Kidney (tissue), 14 donors: ENCODE results near the gene PAX5. TPM values are rescaled to one million over a fixed set of nuclear protein-coding genes. Genes with fewer than 3 reads are reported as not detected.
A peak's percentile ranks its signal among the peaks of the same experiment; 100 is the strongest.

ENCODE experiments used
- DNase-seq, 5 donors: peaks; one replicate each; pipeline ENCODE4 v3.0.0-alpha.2; 2013 to 2020
- FAIRE-seq: peaks from 2 replicates; lab custom pipeline; 2012; peaks lifted over from hg19 to GRCh38; lab: Jason Lieb, UNC
- H3K27ac ChIP-seq, 2 donors: one replicate each; pipeline ENCODE4 v1.7.0; 2013; ENCODE audit warnings: low read depth in 2 of 2, low read length in 2 of 2, inconsistent platforms in 1 of 2
- H3K27me3 ChIP-seq: one replicate; pipeline ENCODE4 v1.7.1; 2013; ENCODE audit warnings: low read length, inconsistent platforms; ENCODE audit not compliant: control insufficient read depth, insufficient read depth
- H3K36me3 ChIP-seq, 3 donors: one replicate each; pipeline versions ENCODE4 v1.7.0 to v1.7.1; 2013; ENCODE audit warnings: low read length in 3 of 3, control low read depth in 1 of 3, inconsistent platforms in 1 of 3; ENCODE audit not compliant: insufficient read depth in 3 of 3, control insufficient read depth in 2 of 3
- H3K4me1 ChIP-seq, 3 donors: one replicate each; pipeline versions ENCODE4 v1.7.0 to v1.7.1; 2013; ENCODE audit warnings: low read length in 3 of 3, inconsistent platforms in 1 of 3, low read depth in 1 of 3; ENCODE audit not compliant: control insufficient read depth in 2 of 3, insufficient read depth in 2 of 3
- H3K4me3 ChIP-seq, 3 donors: one replicate each; pipeline versions ENCODE4 v1.7.0 to v1.8.1; 2013; ENCODE audit warnings: low read length in 3 of 3, control low read depth in 1 of 3, inconsistent platforms in 1 of 3
- H3K9ac ChIP-seq, 3 donors: one replicate each; pipeline versions ENCODE4 v1.7.0 to v1.7.1; 2013; ENCODE audit warnings: low read length in 3 of 3, control low read depth in 1 of 3, inconsistent platforms in 1 of 3
- H3K9me3 ChIP-seq, 3 donors: one replicate each; pipeline versions ENCODE4 v1.7.0 to v1.7.1; 2013; ENCODE audit warnings: low read length in 3 of 3, control low read depth in 1 of 3, inconsistent platforms in 1 of 3; ENCODE audit not compliant: control insufficient read depth in 2 of 3, insufficient read depth in 1 of 3
- CTCF ChIP-seq: IDR thresholded peaks from 3 replicates; pipeline ENCODE4 v1.5.1; 2012; ENCODE audit warnings: mild to moderate bottlenecking, moderate library complexity, borderline replicate concordance; ENCODE audit not compliant: insufficient read depth; ENCODE audit errors: extremely low read depth
- intact Hi-C: fragments of 100-400 bp; cut with DNase I; formaldehyde crosslinking; loops from one replicate; pipeline ENCODE4 v1.11.1; 2022
- polyA plus RNA-seq: library from polyadenylated mRNA; stranded (reverse); fragments of 350-450 nt; fragmentation: Illumina TruSeq; extraction: RNeasy Lipid Tissue Mini Kit (QIAGEN cat#74804); gene quantifications from one replicate; pipeline ENCODE4 v1.2.3, GENCODE V29; 2014; ENCODE audit warnings: low read depth, low replicate concordance; ENCODE audit not compliant: insufficient read depth
- total RNA-seq: library from RNA; stranded (reverse); fragmentation: NEBNext Ultra II Directional; extraction: Animal tissue kit (Norgen Biotek cat#: 25700); gene quantifications from one replicate; pipeline ENCODE4 v1.2.1, GENCODE V29; 2021
- donor health status: control.
- donor health status: control.
- donor health status: control.
- donor health status: control.
- donor health status: control.
- donor health status: DM: yes; HTN: yes; CAD: no.
- donor health status: Normal renal cell carcinoma (clear cell type).

Gene PAX5
- total and polyA plus RNA-seq, 2 donors from 2014 or later: 2.7 TPM; not detected in 1

- H3K4me3 ChIP-seq: no peak overlapping the region
- no peak overlapping the region for H3K9ac ChIP-seq
- no peak overlapping the region for H3K27ac ChIP-seq
- TF ChIP-seq CTCF: no peak
- H3K36me3 ChIP-seq: no peaks in the 10 kb centered on the region
- no peaks in the 10 kb centered on the region for H3K9me3 ChIP-seq
- intact Hi-C loops: no loop called here
- no peaks in the 10 kb centered on the region for H3K4me1 ChIP-seq
- DNase-seq (peak in 2 of 5 donors; percentile 20 to 24), FAIRE-seq (no peak)
- no peaks in the 10 kb centered on the region for H3K27me3 ChIP-seq
Measured at GRCh38 chr9:36825179-36825578, 208.9 kb downstream of the PAX5 start.

GRCh38 chr9:36823934-36824333 is 210.1 kb downstream of the PAX5 start:
- intact Hi-C loops: no loop called here
- H3K9ac ChIP-seq: no peak overlapping the region
- no peaks in the 10 kb centered on the region for H3K36me3 ChIP-seq

GRCh38 chr9:36823466-36823865 is 210.6 kb downstream of the PAX5 start:
- no peak overlapping the region for H3K27ac ChIP-seq
- peaks cover 0 to 3% (median 2%) of the 10 kb centered on the region in 3 donors for H3K4me1 ChIP-seq
- H3K27me3 ChIP-seq: no peaks in the 10 kb centered on the region
- intact Hi-C loops: no loop called here
- peak in 1 of 5 donors; percentile 16 for DNase-seq
- H3K36me3 ChIP-seq: no peaks in the 10 kb centered on the region
- no peaks in the 10 kb centered on the region for H3K9me3 ChIP-seq
- FAIRE-seq: no peak
- TF ChIP-seq CTCF: no peak
- H3K9ac ChIP-seq: no peak overlapping the region
- no peak overlapping the region for H3K4me3 ChIP-seq

More at GRCh38 chr9:36823934-36824333, 210.1 kb downstream of the PAX5 start:
- Histone ChIP-seq H3K27me3 (no peaks in the 10 kb centered on the region), H3K27ac (no peak overlapping the region), H3K4me1 (no peaks in the 10 kb centered on the region), H3K4me3 (no peak overlapping the region), H3K9me3 (no peaks in the 10 kb centered on the region)
- DNase-seq (peak in 2 of 5 donors; percentile 15 to 25), FAIRE-seq (no peak)
- no peak for TF ChIP-seq CTCF

GRCh38 chr9:36822201-36822600 is 211.9 kb downstream of the PAX5 start:
- Histone ChIP-seq H3K27me3 (peaks cover 3% of the 10 kb centered on the region), H3K27ac (no peak overlapping the region), H3K4me1 (peaks cover 0 to 3% (median 2%) of the 10 kb centered on the region in 3 donors), H3K9me3 (no peaks in the 10 kb centered on the region), H3K9ac (no peak overlapping the region), H3K4me3 (no peak overlapping the region), H3K36me3 (no peaks in the 10 kb centered on the region)
- no peak for TF ChIP-seq CTCF
- FAIRE-seq (no peak), DNase-seq (no peak)
- intact Hi-C loops: no loop called here
